Testis (tissue), 3 donors: Measurements from ENCODE around the gene NFE2L2. TPM values are rescaled to one million over a fixed set of nuclear protein-coding genes. Genes with fewer than 3 reads are reported as not detected.

Source experiments
- DNase-seq: peaks from one replicate; pipeline ENCODE4 v3.0.0-alpha.2; 2019
- H3K27ac ChIP-seq, 2 donors: fragments of 200-600 bp; sonication (generic); one replicate each; pipeline ENCODE4 v1.5.1; 2019
- H3K27me3 ChIP-seq: fragments of 200-600 bp; sonication (generic); one replicate; pipeline ENCODE4 v1.5.1; 2019
- H3K36me3 ChIP-seq: fragments of 200-600 bp; sonication (generic); one replicate; pipeline ENCODE4 v1.5.1; 2017; ENCODE audit warnings: low read depth; ENCODE audit errors: missing control alignments
- H3K4me1 ChIP-seq: fragments of 200-600 bp; sonication (generic); one replicate; pipeline ENCODE4 v1.5.1; 2019
- H3K4me3 ChIP-seq, 2 donors: fragments of 200-600 bp; sonication (generic); one replicate each; pipeline ENCODE4 v1.5.1; 2017 to 2019
- H3K9me3 ChIP-seq: fragments of 200-600 bp; sonication (generic); one replicate; pipeline ENCODE4 v1.5.1; 2017
- POLR2A ChIP-seq: fragments of 450-650 bp; IDR thresholded peaks from one replicate; pipeline ENCODE4 v1.6.1; 2017; ENCODE audit warnings: antibody characterized with exemption, mild to moderate bottlenecking, moderate library complexity
- WGBS, 2 donors: methylation state at CpG; one replicate each; pipeline ENCODE4 v1.1.5; 2018; 5-methylcytosine and 5-hydroxymethylcytosine counted together
- intact Hi-C: fragments of 100-400 bp; cut with DNase I; formaldehyde crosslinking; loops from one replicate; pipeline ENCODE4 v1.15.1; 2023; ENCODE audit warnings: low total_unique reads
- polyA plus RNA-seq: library from polyadenylated mRNA; stranded (reverse); fragments of 350-450 nt; fragmentation: Illumina TruSeq; extraction: RNeasy Lipid Tissue Mini Kit (QIAGEN cat#74804); gene quantifications from one replicate; pipeline ENCODE4 v1.2.3, GENCODE V29; 2014; ENCODE audit warnings: low read depth, low replicate concordance; ENCODE audit not compliant: insufficient read depth
- total RNA-seq, 2 donors: library from RNA; depleted of rRNA; stranded (reverse); fragments of >200 nt; gene quantifications; one replicate each; pipeline ENCODE4 v1.2.3, GENCODE V29; 2016
- TF ChIP-seq, protein P1 (sequence below), 3 experiments: fragments of 450-650 bp in 2 of 3; fragments of 200-600 bp in 1 of 3; sonication (generic) in 1 of 3; IDR thresholded peaks; one replicate each; pipeline ENCODE4 v1.5.1; 2016 to 2019; ENCODE audit warnings: antibody characterized with exemption in 3 of 3, mild to moderate bottlenecking in 2 of 3, moderate library complexity in 1 of 3

Gene NFE2L2
- total and polyA plus RNA-seq, 3 donors from 2014 or later: 72.7 to 132 (median 126) TPM

DNA sequence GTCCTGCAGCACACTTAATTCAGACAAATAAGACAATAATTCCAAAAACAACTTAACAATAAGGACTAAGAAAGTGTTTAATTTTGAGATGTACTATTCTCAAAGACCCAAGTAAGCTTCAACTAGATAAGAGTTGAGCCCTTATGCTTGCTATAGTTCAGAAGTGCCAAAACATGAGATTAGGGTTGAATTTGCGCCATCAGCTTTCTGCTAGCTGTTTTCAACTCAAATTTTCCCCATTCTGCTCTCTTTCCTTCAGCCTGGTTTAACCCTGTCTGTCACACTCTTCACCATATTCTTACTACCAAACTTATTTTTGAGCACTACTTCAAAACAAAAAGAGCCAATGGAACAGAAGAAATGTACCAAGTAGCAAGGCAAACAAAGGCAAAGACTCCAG is 4.1 kb downstream of the NFE2L2 start:
- no peak overlapping the region for H3K4me3 ChIP-seq
- H3K4me1 ChIP-seq: peaks cover 43% of the 10 kb centered on the region
- intact Hi-C loops: loop anchor here (5.0 to 10.0 kb wide), 2 partner anchors 48 to 96 kb away; partner anchors contain the start of gene HNRNPA3

GRCh38 chr2:177258059-177258458 is 6.5 kb downstream of the NFE2L2 start:
- intact Hi-C loops: no loop called here
- DNase-seq: no peak

More for the DNA sequence above, 4.1 kb downstream of the NFE2L2 start:
- 45 to 64% methylated on average over 1 of the region's 1 CpG for WGBS, 2 donors
- Histone ChIP-seq H3K9me3 (no peaks in the 10 kb centered on the region), H3K36me3 (no peaks in the 10 kb centered on the region), H3K27ac (peak overlapping the region; percentile 100), H3K27me3 (no peaks in the 10 kb centered on the region)
- TF ChIP-seq, protein P1, sequence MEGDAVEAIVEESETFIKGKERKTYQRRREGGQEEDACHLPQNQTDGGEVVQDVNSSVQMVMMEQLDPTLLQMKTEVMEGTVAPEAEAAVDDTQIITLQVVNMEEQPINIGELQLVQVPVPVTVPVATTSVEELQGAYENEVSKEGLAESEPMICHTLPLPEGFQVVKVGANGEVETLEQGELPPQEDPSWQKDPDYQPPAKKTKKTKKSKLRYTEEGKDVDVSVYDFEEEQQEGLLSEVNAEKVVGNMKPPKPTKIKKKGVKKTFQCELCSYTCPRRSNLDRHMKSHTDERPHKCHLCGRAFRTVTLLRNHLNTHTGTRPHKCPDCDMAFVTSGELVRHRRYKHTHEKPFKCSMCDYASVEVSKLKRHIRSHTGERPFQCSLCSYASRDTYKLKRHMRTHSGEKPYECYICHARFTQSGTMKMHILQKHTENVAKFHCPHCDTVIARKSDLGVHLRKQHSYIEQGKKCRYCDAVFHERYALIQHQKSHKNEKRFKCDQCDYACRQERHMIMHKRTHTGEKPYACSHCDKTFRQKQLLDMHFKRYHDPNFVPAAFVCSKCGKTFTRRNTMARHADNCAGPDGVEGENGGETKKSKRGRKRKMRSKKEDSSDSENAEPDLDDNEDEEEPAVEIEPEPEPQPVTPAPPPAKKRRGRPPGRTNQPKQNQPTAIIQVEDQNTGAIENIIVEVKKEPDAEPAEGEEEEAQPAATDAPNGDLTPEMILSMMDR (IDR thresholded peaks at IDR 0.05): no peak
- TF ChIP-seq POLR2A: no peak
- DNase-seq: no peak

DNA sequence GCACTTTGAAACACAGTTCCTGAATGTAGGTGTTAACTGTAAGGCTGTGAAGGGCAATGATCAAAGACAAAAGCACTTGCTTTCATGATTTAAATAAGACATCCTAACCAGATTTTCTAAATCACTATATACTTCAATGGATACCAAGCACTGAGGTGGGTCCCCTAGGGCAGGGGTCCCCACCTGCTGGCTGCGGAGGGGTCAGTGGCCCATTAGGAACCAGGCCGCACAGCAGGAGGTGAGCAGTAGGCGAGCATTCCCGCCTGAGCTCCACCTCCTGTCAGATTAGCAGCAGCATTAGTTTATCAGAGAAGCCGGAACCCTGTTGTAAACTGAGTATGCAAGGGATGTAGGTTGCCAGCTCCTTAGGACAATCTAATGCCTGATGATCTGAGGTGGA is 7.1 kb downstream of the NFE2L2 start:
- 75 to 80% methylated on average over 3 to 5 of the region's 5 CpGs for WGBS, 2 donors
- H3K27me3 ChIP-seq: no peaks in the 10 kb centered on the region
- TF ChIP-seq, protein P1 (IDR thresholded peaks at IDR 0.05): no peak
- TF ChIP-seq POLR2A: no peak
- intact Hi-C loops: no loop called here
- H3K9me3 ChIP-seq: no peaks in the 10 kb centered on the region
- DNase-seq: no peak
- H3K27ac ChIP-seq: peak overlapping the region in 1 of 2 donors; percentile 50
- no peak overlapping the region for H3K4me3 ChIP-seq
- no peaks in the 10 kb centered on the region for H3K36me3 ChIP-seq
- peaks cover 68% of the 10 kb centered on the region for H3K4me1 ChIP-seq

More at GRCh38 chr2:177258059-177258458, 6.5 kb downstream of the NFE2L2 start:
- Histone ChIP-seq H3K27ac (peak overlapping the region in 1 of 2 donors; percentile 50), H3K4me1 (peaks cover 63% of the 10 kb centered on the region), H3K9me3 (no peaks in the 10 kb centered on the region), H3K27me3 (no peaks in the 10 kb centered on the region), H3K36me3 (no peaks in the 10 kb centered on the region), H3K4me3 (no peak overlapping the region)
- WGBS, 2 donors: 86 to 88% methylated on average over 2 of the region's 2 CpGs
- TF ChIP-seq POLR2A: no peak
- TF ChIP-seq, protein P1 (IDR thresholded peaks at IDR 0.05): no peak

GRCh38 chr2:177256695-177257094 is 7.8 kb downstream of the NFE2L2 start:
- peak overlapping the region in 1 of 2 donors; percentile 50 for H3K27ac ChIP-seq
- no peak overlapping the region for H3K4me3 ChIP-seq

More at GRCh38 chr2:177256695-177257094, 7.8 kb downstream of the NFE2L2 start:
- Histone ChIP-seq H3K4me1 (peaks cover 75% of the 10 kb centered on the region), H3K27me3 (no peaks in the 10 kb centered on the region), H3K36me3 (no peaks in the 10 kb centered on the region), H3K9me3 (no peaks in the 10 kb centered on the region)
- no peak for DNase-seq
- intact Hi-C loops: no loop called here
- 50 to 78% methylated on average over 3 of the region's 3 CpGs for WGBS, 2 donors
- TF ChIP-seq, protein P1 (IDR thresholded peaks at IDR 0.05): no peak
- no peak for TF ChIP-seq POLR2A
